Breast epithelium (tissue), 3 donors: ENCODE results near the gene IPCEF1.

ENCODE experiments used
- POLR2A ChIP-seq: fragments of 450-650 bp; IDR thresholded peaks from one replicate; pipeline ENCODE4 v1.6.1; 2016; ENCODE audit warnings: antibody characterized with exemption, mild to moderate bottlenecking, moderate library complexity
- TF ChIP-seq, protein P1 (sequence below), 3 donors: fragments of 450-650 bp; IDR thresholded peaks; one replicate each; pipeline ENCODE4 v1.5.1; 2016 to 2017; ENCODE audit warnings: antibody characterized with exemption in 3 of 3, mild to moderate bottlenecking in 3 of 3, moderate library complexity in 3 of 3

DNA sequence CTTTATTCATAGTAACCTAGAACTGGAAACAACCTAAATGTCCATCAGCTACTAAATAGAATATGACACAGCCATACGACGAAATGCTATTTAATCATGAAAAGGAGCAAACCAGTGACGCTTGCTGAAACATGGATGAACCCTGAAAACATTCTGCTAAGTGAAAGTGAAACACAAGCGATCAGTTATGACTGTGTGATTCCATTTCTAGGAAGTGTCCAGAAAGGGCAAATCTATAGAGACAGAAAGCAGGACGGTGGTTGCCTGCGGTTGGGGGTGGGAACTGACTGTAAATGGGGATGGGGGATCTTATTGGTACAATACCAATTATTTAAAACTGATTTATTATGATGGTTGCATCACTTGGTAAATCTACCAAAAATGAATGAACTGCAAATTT is 126.8 kb downstream of the IPCEF1 start:
- no peak for TF ChIP-seq POLR2A
- TF ChIP-seq, protein P1, sequence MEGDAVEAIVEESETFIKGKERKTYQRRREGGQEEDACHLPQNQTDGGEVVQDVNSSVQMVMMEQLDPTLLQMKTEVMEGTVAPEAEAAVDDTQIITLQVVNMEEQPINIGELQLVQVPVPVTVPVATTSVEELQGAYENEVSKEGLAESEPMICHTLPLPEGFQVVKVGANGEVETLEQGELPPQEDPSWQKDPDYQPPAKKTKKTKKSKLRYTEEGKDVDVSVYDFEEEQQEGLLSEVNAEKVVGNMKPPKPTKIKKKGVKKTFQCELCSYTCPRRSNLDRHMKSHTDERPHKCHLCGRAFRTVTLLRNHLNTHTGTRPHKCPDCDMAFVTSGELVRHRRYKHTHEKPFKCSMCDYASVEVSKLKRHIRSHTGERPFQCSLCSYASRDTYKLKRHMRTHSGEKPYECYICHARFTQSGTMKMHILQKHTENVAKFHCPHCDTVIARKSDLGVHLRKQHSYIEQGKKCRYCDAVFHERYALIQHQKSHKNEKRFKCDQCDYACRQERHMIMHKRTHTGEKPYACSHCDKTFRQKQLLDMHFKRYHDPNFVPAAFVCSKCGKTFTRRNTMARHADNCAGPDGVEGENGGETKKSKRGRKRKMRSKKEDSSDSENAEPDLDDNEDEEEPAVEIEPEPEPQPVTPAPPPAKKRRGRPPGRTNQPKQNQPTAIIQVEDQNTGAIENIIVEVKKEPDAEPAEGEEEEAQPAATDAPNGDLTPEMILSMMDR (IDR thresholded peaks at IDR 0.05): no peak
